ENCODE results near the gene MPL.
"Not testable (repeated sequence)": the region's sequence is repeated elsewhere in the genome, so short reads cannot be mapped to it uniquely, and the experiment has no call there.

Gene MPL

DNA sequence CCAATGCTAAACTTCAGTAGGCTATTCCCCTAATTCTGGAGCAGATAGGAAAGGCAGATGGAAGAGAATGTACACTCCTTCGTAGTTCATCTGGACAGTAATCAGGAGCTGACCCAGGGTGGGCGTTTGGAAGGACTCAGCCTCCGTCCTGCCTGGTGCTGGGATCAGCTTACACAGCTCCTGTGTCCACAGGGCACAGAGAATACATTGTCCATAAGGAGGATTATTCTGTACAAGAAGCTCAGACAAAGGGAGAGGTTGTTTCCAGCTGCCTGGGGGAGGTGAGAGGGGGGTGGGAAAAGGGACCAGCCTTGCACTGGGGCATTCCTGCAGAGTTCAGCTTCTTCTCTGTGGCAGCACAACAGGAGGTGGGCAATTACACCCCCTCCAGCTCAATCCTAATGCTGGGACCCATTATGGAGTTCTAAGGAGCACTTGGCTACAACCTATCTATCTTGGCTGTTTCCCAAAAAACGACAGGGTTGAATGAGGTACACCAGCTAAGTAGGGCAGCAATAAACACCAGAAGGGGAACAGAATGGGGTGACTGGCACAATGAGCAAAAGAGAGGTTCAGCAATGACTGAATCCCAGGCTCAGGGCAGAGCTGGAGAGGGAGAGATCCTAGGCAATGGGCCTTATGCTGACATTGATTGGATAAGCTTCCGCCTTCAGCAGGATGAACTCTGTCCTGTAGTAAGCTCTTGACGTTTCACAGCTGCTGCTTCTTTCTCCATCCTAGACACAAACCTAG is 44.6 kb downstream of the MPL start:
- DNase-seq, result peak; percentile 19

DNA sequence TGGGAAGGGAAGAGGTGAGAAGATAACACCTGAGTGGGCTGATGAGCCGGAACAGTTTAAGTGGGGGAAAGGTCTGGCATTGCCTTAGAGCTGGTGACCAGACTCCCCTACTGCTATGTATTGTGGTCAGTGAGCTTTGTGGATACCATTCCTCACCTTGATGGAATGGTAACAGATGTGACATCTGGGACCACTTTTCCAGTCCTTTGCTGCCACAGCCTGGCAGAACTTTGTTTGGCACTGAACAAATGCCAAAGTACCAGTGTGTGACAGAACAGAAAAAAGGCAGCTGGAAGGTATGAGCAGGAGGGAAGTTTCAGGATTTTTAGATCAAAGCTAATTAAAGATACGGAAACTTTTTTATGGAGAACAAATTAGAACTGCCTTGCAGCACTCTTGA is 45.8 kb downstream of the MPL start:
- no peak for DNase-seq

DNA sequence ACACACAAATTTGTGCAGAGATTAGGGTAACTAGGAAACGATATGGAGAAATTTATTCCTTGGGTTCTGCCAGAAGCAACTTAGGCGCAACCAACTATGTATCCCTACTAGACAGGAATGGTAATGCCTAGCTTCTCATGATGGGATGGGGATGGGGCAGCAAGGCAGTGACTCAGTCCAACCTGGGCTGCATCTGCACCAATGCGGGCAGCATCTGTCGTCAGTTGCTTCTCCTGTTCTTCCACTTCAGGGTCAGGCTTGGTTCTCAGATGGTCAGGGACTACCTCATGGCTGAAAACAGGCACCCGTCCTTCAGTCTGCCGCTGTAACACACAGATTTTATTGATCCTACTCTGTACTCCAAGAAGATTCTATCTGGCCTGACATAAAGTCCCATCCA is 49.1 kb downstream of the MPL start:
- no peak for DNase-seq

DNA sequence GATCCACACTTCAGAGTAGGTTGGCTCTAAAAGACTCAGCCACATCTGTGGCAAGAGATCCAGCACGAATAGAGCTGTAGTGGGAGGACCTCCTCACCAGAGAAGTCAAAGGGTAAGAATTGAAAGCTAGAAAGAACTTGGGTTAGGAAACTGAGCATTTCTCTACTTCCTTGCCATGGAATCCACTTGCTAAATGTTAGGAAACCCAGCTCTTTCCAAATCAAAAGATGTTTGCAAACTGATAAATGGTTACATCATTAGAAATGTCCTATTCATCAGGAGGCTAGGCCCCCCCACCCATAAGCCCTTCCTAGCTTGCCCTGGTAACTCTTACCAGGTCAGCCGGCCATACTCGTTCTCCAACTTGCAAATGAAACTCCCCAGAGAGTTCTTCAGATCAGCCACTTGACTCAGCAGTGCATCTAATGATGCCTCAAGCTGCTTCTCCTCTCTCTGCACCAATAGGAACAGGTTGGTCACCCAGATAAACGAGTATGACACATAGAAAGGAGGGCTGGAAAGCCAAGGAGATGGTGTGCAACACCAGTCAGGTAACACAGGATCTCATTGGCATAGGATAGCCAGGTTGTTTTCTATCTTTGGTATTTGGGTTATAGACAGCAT is 50.5 kb downstream of the MPL start:
- no peak for DNase-seq

DNA sequence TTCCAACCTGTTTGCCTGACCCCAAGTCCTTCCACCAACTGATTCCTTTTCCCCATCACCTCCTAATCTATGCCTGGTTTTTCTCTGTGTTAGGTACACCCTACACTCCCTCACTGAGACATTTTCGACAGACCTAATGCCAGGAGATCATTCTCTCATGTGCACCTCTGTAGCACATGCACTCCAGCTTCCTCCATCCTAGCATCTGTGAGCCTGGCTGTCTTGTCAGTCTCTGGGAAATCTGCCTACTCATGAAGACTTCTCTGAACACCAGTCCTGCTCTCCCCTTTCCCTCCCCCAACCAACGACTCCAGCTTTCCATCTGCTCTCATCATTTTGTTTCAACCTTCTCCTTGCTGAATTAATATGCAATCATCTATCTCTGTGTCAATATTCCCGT is 51.0 kb downstream of the MPL start:
- no peak for DNase-seq

DNA sequence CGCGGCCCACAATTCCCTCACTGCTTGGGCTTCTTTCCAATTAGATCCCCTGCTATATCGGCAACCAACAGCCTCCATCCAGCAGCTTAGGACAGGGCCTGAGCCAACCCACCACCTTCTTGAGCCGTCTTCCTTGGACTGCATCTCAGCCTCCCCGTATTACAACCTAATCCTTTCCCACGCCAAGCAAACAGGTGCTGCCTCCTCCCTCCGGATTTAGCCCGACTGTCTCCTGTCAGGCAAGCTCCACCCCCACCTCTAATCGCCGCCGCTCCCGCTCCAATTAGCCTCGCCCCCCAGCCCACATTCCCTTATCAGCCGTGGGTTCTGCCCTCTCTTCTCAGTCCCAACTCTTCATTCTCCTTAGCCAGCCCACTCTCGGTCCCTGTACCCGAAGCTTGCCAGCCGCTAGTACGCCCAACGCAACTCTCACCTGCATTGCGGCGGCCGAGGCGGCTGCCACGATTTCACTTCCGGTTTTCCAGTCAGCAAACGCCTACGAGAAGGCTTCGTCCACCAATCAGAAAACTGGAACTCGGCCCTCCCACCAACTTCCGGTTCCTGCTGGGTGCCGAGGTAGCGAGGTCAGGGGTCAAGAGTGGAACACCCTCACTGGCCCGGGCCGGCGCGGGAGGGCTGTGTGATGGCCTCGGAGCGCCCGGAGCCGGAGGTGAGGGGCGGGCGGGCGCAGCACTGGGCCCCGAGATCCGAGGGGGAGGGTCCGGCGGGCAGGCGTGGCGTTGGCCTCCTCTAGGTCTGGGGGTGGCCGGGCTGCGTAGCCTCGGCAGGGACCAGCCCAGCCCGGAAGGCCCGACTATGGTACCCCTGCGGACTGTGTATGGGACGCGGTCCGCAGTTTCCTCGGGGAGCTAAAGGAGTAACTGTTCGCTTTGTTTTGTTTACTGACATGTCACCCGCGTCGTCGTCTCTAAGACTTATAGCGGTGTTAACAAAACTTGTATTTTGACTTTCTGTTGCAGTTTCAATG is 52.0 kb downstream of the MPL start, which contains the start of the genes MED8 and SZT2:
Gene MED8 (minus strand): TSS at position 475 of the 988 bp plus-strand sequence. CDS start 36 bp downstream, at position 439.
Gene SZT2 (plus strand): TSS at position 574 of the 988 bp plus-strand sequence. CDS start 70 bp downstream, at position 644.
- DNase-seq, result peak; percentile 98

DNA sequence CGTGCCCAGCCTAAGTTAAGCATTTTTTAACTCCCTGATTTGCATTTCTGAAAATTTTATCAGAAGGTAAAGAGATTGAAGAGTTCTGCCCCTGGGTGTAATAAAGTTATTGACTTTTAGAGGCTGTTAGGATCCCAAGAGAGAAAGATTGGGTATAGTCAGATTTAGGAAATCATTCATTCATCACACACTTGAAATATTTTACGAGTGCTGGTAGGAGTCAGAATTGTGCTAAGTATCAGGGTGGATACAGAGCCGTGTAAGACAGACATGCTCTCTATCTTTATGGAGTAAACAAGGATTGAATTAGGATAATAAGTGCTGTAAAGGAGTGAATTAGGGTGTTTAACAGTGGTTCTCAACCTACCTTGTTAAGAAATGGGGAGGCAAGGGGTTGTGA is 55.1 kb downstream of the MPL start:
- no peak for DNase-seq

DNA sequence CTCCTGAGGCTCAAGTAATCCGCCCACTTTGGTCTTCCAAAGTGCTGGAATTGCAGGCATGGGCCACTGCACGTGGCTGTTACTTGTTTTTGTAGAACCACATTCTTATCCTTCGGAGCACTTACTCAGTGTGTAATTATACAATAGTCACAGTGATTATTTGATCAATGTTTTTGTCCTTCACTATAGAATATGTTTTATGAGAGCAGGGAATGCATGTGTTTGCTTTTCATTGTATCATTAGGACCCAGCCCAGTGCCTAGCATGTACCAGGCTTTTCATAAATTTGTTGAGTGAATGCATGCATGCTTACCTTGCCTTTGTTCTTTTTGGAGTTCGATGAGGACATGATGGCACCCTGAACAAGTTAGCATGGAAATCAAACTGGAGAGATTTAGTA is 57.9 kb downstream of the MPL start:
- no peak for DNase-seq

DNA sequence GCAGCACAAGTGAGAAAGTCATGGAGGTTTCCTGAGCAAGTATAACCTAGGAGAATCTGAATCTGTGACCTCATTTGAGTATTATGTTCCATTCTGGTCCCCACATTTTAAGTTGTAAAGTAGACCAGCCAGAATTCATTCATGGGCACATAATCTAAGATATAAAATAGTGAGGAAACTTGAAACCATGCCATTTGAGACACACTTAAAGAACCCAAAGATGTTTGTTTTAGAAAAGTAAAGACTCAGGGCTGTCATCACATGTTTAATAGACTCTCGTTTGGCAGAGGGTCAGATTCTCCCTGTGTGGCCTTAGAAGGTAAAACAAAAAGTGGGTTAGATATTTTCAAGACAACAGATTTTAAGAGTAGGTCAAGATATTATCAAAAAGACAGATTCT is 58.4 kb downstream of the MPL start:
- no peak for DNase-seq

DNA sequence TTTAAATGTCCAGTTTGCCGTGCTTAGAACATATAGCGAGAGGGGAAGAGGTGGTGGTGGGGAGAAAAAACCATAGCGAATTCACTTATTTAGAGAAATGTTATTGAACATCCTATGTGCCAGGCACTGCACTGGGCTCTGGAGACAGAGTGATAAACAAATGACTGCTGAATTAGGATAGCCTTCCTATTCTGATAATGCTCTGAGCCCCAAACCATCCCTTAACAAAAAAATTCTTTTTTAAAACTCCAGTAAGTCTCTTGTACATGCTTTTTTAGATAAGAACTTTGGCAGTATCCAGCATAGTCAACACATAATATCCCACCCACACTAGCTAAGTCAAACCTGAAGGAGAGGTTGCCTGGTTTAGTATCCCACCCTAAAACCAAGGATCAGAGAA is 60.6 kb downstream of the MPL start:
- no peak for DNase-seq

DNA sequence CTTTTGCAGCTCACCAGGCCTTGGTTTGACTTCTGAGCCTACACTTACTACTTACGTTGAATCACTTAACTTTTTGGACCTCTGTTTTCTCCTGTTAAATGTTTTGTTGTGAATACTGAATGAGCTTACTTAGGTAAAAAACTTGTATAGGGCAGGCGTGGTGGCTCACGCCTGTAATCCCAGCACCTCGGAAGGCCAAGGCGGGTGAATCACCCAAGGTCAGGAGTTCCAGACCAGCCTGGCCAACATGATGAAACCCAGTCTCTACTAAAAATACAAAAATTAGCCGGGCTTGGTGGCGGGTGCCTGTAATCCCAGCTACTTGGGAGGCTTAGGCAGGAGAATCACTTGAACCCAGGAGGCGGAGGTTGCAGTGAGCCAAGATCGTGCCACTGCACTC is 62.8 kb downstream of the MPL start:
- not testable (repeated sequence) for DNase-seq

DNA sequence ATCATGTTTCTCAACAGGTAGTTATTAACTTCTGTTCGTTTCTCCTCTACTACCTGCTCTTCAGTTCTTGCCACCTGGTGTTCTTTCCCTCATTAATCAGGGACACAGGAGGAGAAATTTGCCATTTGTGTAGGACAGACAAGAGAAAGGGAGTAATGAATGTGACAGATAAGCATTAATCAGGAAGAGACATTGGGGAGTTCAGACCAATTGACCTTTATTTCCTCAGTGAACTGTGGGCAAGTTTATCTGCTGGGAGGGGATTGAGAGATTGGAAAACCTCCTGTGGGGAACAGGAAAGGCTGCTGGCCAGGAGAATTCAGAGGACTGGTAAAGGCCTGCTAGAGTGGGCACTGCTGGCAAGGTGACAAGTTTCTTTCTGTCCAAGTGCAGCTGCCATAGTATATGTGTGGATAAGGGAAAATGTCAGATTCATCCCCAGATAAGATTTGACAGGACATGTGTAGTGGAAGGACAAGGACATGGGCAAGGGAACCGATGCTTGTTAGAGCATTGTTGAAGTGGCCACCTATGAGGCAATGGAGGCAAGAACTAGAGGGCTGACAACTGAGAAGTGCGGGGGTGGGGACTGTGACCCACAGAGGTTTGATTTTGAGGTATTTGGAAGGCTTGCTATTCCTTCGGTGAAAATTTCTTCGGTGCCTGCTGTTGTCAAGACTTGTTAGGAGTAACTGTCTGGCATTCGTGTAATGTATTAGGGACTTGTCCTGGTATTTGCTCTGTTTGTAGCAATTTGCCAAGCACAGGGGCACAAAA is 64.7 kb downstream of the MPL start:
- DNase-seq, result no peak
